Right ventricle myocardium superior (tissue), 1 donor: ENCODE results near the gene COL4A3. TPM values are rescaled to one million over a fixed set of nuclear protein-coding genes. Genes with fewer than 3 reads are reported as not detected.
"Not testable (repeated sequence)": the region's sequence is repeated elsewhere in the genome, so short reads cannot be mapped to it uniquely, and the experiment has no call there.

Experiments
- ATAC-seq: fragments of 200-7000 bp; cut with Tn5 transposase; one replicate; pipeline ENCODE4 v1.9.1; 2020; ENCODE audit warnings: mild to moderate bottlenecking; ENCODE audit not compliant: poor library complexity
- DNase-seq: peaks from one replicate; pipeline ENCODE4 v3.0.0-alpha.2; 2020
- intact Hi-C: fragments of 100-400 bp; cut with DNase I; formaldehyde crosslinking; loops from one replicate; pipeline ENCODE4 v1.11.2; 2022
- total RNA-seq: library from RNA; stranded (reverse); fragmentation: NEBNext Ultra II Directional; extraction: Animal tissue kit (Norgen Biotek cat#: 25700); gene quantifications from one replicate; pipeline ENCODE4 v1.2.1, GENCODE V29; 2021
- donor health status: DM: no; HTN: yes; CAD: no; lungs with severe emphysema.

Gene COL4A3
- total RNA-seq, 1 donor from 2014 or later: 5.8 TPM

GRCh38 chr2:227192491-227192890, 28.1 kb downstream of the COL4A3 start:
- ATAC-seq: no peak
- intact Hi-C loops: no loop called here
- no peak for DNase-seq

DNA sequence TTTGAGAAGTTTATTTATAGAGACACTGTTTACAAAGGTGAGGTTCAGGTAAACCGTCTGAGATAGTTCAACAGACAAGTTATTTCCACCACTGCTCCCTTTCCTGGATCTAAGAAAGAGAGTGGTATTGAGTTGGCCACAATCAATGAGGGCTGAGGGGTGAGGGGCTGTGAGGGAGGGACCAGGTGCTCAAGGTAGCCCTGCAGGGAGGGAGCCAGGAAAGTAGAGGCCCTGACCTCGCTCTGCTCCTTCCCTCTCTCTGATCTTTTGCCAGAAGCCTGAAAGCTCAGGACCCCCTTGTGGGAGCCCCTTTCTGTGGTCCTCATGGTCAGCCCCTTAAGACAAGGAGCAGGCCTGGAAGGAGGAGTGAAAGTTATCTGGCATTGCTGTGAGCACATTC, 29.8 kb downstream of the COL4A3 start:
- intact Hi-C loops: no loop called here
- ATAC-seq: no peak
- no peak for DNase-seq

DNA sequence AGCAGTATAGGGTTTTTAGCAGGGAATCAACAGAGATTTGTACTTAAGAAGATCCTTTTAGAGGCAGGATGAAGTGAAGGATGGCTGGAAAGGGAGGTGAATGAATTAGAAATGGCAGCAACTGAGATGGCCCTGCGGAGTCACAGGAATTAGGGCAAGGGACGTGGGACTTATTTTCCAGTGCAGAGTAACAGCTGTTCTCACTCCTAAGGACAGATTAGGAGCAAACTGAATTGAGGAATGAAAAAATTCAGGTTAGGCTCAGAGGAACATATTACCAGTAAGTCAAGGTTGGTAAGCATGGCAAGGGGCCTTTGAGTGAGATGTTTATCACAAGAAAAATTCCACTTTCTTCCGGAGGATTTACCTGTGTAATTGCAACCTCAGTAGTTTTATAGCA, 34.4 kb downstream of the COL4A3 start:
- DNase-seq: no peak
- no peak for ATAC-seq
- intact Hi-C loops: no loop called here

DNA sequence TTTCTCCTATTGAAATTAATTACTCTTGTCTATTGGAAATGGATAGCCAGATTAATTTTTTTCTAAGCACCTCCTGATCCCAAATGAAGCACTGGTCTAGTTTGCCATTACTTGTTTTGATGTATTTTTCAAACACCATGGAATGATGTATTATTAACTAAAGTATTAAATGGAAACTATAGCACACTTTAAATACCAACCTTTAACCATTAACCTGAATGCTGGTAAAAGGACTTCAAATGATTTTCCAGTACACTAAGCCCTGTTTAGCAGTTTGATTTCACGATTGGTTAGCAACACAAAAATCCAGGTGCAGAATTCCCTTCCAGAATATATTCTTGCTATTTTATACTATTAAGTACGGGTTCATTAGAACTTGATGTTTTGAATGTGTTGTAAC, 37.3 kb downstream of the COL4A3 start:
- intact Hi-C loops: no loop called here
- DNase-seq: no peak
- no peak for ATAC-seq

- no peak for DNase-seq
- intact Hi-C loops: no loop called here
- no peak for ATAC-seq
Measured at GRCh38 chr2:227204452-227204851, 40.0 kb downstream of the COL4A3 start.

DNA sequence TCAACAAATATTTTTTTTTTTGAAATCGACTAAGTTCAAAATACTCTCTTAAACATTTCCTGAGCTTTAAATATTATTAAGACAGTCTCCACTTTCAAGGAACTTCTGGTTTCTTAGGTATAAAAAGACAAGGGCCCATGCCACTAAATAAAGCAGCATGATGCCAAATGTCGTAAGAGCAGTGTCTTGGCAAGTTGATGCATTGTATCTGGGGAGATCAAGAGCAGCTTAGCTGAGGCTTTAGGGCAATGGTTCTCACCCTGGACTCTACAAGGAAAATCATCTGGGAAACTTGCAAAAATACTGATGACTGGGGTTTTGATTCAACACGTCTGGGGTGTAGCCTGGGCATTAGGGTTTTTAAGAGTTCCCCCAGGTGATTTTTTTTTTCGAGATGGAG, 41.3 kb downstream of the COL4A3 start:
- intact Hi-C loops: no loop called here
- DNase-seq (no peak), ATAC-seq (no peak)

- DNase-seq (no peak), ATAC-seq (no peak)
- intact Hi-C loops: no loop called here
Measured at GRCh38 chr2:227206406-227206805, 42.0 kb downstream of the COL4A3 start.

- ATAC-seq (no peak), DNase-seq (no peak)
- intact Hi-C loops: no loop called here
Measured at GRCh38 chr2:227207573-227207972, 43.1 kb downstream of the COL4A3 start.

DNA sequence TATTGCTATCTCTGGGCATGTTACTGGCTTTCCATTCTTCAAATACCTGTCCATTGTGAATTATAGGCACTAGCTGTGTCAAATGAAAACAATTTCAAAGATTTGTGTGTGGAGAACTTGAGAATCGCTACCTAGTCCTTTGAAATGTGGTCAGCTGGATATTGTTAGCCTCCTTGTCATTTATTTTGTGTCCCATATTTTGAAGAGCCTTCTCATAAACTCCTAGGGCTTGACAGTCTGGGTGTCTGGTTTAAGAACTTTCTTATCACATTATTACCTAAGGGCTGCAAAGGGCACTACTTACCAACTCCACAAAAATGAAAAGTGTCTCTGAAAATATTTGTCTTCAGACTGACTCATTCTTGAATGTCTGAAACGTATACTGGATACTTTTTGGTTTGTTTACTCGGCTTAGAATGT, 50.2 kb downstream of the COL4A3 start:
- DNase-seq: no peak
- no peak for ATAC-seq
- intact Hi-C loops: no loop called here

DNA sequence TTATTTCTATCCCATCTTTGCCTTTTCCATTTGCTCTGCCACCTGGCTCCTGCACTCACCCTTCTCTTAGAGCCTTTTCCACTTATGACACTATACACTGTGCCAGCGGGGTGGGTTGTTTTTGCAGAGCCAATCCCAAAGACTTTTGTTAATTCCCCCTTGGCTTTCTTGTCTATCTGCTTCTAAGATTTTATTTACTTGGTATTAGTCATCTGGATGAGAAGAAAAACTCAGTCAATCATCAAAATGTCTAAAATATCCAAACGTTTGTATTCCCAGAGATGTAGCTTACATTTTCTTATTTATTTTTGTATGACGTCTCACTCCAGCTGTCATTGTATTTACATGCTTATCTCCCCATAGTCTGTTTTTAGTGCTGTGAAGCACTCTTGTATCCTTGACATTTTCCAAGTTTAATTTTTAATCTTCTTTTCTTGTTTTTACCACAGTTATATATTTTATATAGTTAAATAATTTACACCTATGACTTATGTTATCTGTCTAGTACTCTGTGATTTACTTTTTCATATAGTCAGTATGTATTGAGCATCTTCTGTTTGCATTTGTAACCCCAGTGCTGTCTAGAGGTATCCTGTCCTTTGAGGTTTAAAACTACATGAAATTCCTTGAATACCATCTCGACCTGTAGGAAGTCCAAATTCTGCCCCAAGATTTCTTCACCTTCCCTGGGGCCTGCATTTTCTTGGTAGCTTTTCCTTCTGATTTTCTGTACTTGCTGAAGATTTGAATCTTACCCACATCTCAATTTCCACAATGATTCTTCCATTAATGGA, 55.1 kb downstream of the COL4A3 start:
- ATAC-seq (no peak), DNase-seq (no peak)
- intact Hi-C loops: no loop called here

DNA sequence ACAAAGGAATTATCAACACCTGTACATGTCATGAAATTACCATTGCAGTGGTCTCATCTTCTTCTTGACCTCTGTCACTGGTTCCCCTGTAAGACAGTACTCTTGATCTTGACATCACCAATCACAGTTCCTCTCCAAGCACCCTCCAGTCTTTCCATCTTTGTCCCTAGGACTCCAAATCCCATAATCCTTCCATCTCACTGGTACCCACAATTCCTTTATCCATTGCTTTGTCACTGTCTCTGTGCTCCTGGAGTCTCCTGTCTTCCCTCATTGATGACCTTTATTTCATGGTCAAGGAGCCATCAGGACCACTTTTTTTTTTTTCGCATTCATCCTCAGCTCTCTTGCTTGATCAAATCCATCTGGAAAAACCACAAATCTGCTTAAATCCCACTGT, 56.7 kb downstream of the COL4A3 start:
- no peak for DNase-seq
- no peak for ATAC-seq
- intact Hi-C loops: no loop called here

- ATAC-seq: no peak
- intact Hi-C loops: no loop called here
- no peak for DNase-seq
Measured at GRCh38 chr2:227222292-227222691, 57.9 kb downstream of the COL4A3 start.

GRCh38 chr2:227225641-227226040, 61.2 kb downstream of the COL4A3 start:
- intact Hi-C loops: not testable (repeated sequence)

GRCh38 chr2:227228061-227228667, 63.7 kb downstream of the COL4A3 start:
- peak; percentile 82 for DNase-seq
- ATAC-seq: peak; percentile 96
- intact Hi-C loops: no loop called here

More at GRCh38 chr2:227225641-227226040, 61.2 kb downstream of the COL4A3 start:
- ATAC-seq, DNase-seq: not testable (repeated sequence)

GRCh38 chr2:227230151-227230550, 65.7 kb downstream of the COL4A3 start:
- DNase-seq: no peak
- no peak for ATAC-seq
- intact Hi-C loops: no loop called here

- ATAC-seq (no peak), DNase-seq (no peak)
- intact Hi-C loops: no loop called here
Measured at GRCh38 chr2:227234429-227234828, 70.0 kb downstream of the COL4A3 start.

DNA sequence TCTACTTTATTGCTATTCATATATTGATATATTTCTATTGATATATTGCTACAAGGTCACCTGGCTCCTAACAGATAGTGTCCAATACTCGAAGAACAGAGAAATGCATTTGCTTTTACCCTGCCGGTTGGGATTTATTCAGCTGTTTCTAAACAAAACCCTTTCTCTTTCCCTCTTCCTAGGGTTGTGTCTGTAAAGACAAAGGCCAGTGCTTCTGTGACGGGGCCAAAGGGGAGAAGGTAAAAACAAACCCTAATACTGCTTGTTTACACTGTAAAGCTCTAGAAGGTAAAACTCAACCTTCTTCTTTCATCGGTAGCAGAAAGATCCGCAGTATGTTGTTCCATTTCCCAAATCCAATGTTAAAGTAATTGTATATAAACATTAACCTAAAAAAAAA, 73.4 kb downstream of the COL4A3 start:
- DNase-seq: no peak
- ATAC-seq: no peak
- intact Hi-C loops: no loop called here

DNA sequence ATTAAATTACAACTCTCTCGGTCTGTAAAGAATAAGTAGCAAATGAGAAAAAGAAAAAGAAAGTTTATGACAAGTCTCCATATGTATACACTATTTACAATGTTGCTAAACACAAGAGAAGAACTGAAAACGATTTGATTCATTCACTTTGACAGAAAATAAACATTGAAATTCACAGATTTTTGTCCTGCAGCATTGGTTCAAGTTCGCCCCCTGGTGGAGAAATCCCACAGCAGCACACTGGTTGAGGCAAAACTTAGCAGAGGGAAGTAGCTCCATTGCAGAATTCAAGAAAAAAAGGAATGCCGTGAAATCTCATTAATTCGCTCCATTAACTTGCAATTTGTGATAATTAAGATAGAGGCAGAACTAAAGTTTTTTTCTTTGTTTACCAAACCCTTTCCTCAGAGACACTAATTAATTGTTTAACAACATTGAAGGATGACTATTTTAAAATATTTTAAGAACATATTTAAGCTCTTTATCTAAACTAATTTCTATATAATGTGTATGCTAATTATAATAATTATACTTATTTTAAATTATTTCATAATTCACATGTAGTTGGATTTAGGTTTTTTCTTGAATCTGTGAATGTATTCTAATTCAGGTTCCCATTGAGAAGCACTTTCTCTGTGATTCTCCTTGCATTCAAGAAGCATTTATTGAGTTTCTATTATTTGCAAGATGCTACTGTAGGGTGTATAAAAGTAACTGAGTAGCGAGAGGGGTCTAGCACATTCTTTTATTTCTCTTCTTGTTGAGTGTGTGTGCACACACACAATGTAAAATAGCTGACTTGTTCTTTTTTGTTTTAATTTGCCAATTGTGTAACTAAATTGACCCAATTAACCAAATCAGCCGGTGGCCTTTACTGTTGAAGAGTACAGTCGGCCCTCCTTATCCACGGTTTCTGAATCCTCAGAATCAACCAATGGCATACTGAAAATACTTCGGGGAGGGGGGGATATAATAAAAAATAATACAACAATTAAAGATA, 74.1 kb downstream of the COL4A3 start:
- DNase-seq: peak; percentile 76
- peak; percentile 70 for ATAC-seq
- intact Hi-C loops: no loop called here

DNA sequence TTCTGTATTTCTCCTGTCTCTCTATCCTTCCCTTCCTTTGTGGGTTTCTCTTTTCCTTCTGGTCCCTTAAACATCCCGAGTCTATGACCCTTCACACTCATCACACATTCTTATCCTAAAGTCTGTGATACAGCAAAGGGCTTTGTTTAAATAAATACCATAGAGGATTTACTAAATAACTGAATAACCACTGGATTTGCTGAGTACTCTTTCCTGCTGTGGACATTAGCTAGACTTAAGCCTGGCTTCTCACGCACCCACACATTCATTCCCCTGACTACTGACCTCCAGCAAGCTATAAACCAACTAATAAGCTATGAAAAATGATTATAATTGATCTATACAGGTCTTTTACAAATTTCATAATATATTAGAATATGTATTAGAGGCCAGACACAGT, 76.6 kb downstream of the COL4A3 start:
- intact Hi-C loops: loop anchor here (2.0 kb wide), 1 partner anchor 110 kb away; no protein-coding TSS in a partner anchor
- ATAC-seq: no peak
- DNase-seq: no peak
